Endothelial cell of umbilical vein (primary cell): ENCODE data around the gene ANKFN1. TPM values are rescaled to one million over a fixed set of nuclear protein-coding genes. Genes with fewer than 3 reads are reported as not detected.
A peak's percentile ranks its signal among the peaks of the same experiment; 100 is the strongest.

Experiments used
- BruUV-seq: library from RNA; stranded (reverse); fragments of 400-500 nt; replicated peaks from 2 replicates; lab custom pipeline; 2021; lab: Mats Ljungman, UMichigan
- CTCF ChIA-PET: fragments of 300-600, 350-600 bp; sonication (Branson Sonifier 250); formaldehyde crosslinking; loops from one replicate; lab custom pipeline; 2021; ENCODE audit warnings: antibody characterized with exemption, inconsistent platforms; lab: Charles Lee
- POLR2A ChIA-PET: fragments of 300-600, 350-600 bp; sonication (Branson Sonifier 250); formaldehyde crosslinking; loops from one replicate; lab custom pipeline; 2021; ENCODE audit warnings: antibody characterized with exemption, inconsistent platforms; lab: Charles Lee
- DNase-seq: peaks from one replicate; pipeline ENCODE4 v3.0.0-alpha.2; 2011; ENCODE audit warnings: low read depth, low spot score
- FAIRE-seq: peaks from 2 replicates; lab custom pipeline; 2011; peaks lifted over from hg19 to GRCh38; lab: Jason Lieb, UNC
- H2AFZ ChIP-seq: 2 replicates; pipeline ENCODE4 v1.6.0; 2012; ENCODE audit warnings: low read depth, low read length, control low read depth, inconsistent platforms
- H3K27ac ChIP-seq: 2 replicates; pipeline ENCODE4 v1.5.1; 2011; ENCODE audit warnings: low read depth, mild to moderate bottlenecking, control low read depth, low read length, moderate library complexity; ENCODE audit not compliant: insufficient read depth
- H3K27me3 ChIP-seq, 2 experiments: 2 replicates each; pipeline versions ENCODE4 v1.6.0 to v1.6.1; 2011; ENCODE audit warnings: low read length in 2 of 2, mixed read lengths in 1 of 2; ENCODE audit not compliant: control insufficient read depth in 2 of 2, insufficient read depth in 2 of 2
- H3K36me3 ChIP-seq, 2 experiments: 2 replicates in 1 of 2; 3 replicates in 1 of 2; pipeline ENCODE4 v1.5.1; 2011; ENCODE audit warnings: low read length in 2 of 2, mild to moderate bottlenecking in 1 of 2, moderate library complexity in 1 of 2; ENCODE audit not compliant: control insufficient read depth in 2 of 2, insufficient read depth in 2 of 2; ENCODE audit errors: extremely low read depth in 1 of 2
- H3K4me1 ChIP-seq: 3 replicates; pipeline ENCODE4 v1.5.1; 2011; ENCODE audit warnings: mild to moderate bottlenecking, low read length; ENCODE audit not compliant: control insufficient read depth, insufficient read depth; ENCODE audit errors: extremely low read depth
- H3K4me2 ChIP-seq: 2 replicates; pipeline ENCODE4 v1.6.1; 2011; ENCODE audit warnings: low read length, control low read depth, mixed read lengths; ENCODE audit not compliant: insufficient read depth
- H3K4me3 ChIP-seq, 3 experiments: fragments of 200-600 bp in 1 of 3; sonication (generic), shearing (Covaris generic) in 1 of 3; replicated peaks in 1 of 3; 2 replicates each; pipeline ENCODE4 v1.5.1; 2011 to 2016; ENCODE audit warnings: control low read depth in 3 of 3, low read length in 3 of 3, mild to moderate bottlenecking in 2 of 3, inconsistent platforms in 1 of 3, low read depth in 1 of 3, moderate library complexity in 1 of 3; ENCODE audit not compliant: insufficient read depth in 1 of 3
- H3K79me2 ChIP-seq: 2 replicates; pipeline ENCODE4 v1.6.0; 2012; ENCODE audit warnings: low read length, inconsistent platforms; ENCODE audit not compliant: control insufficient read depth, insufficient read depth
- H3K9ac ChIP-seq: replicated peaks from 2 replicates; pipeline ENCODE3; 2011; ENCODE audit warnings: low read length, control low read depth; ENCODE audit not compliant: insufficient read depth; ENCODE audit errors: extremely low read depth
- H3K9me1 ChIP-seq: replicated peaks from 3 replicates; pipeline ENCODE4 v1.6.0; 2011; ENCODE audit warnings: mild to moderate bottlenecking, low read length; ENCODE audit not compliant: control insufficient read depth, insufficient read depth; ENCODE audit errors: extremely low read depth
- H3K9me3 ChIP-seq: replicated peaks from 2 replicates; pipeline ENCODE4 v1.5.1; 2012; ENCODE audit warnings: low read length, inconsistent platforms; ENCODE audit not compliant: control insufficient read depth, insufficient read depth
- H4K20me1 ChIP-seq: replicated peaks from 2 replicates; pipeline ENCODE3; 2011; ENCODE audit warnings: mild to moderate bottlenecking, low read length; ENCODE audit not compliant: control insufficient read depth, insufficient read depth; ENCODE audit errors: extremely low read depth
- EZH2 ChIP-seq: IDR thresholded peaks from 2 replicates; pipeline ENCODE4 v1.6.1; 2012; ENCODE audit warnings: borderline replicate concordance, low read depth, mild to moderate bottlenecking, moderate library complexity, low read length, inconsistent platforms; ENCODE audit not compliant: severe bottlenecking
- FOS ChIP-seq: IDR thresholded peaks from 2 replicates; pipeline ENCODE4 v1.6.1; 2011; ENCODE audit warnings: mild to moderate bottlenecking, low read length, moderate library complexity, borderline replicate concordance; ENCODE audit not compliant: insufficient read depth
- GATA2 ChIP-seq: IDR thresholded peaks from 2 replicates; pipeline ENCODE4 v1.7.0; 2011; ENCODE audit warnings: low read depth, mild to moderate bottlenecking, moderate library complexity, mixed read lengths, low read length; ENCODE audit not compliant: insufficient read length, insufficient read depth
- JUN ChIP-seq: IDR thresholded peaks from 2 replicates; pipeline ENCODE4 v1.6.1; 2011; ENCODE audit warnings: borderline replicate concordance, low read depth; ENCODE audit not compliant: insufficient read length, insufficient read depth
- MYC ChIP-seq: IDR thresholded peaks from one replicate; pipeline ENCODE4 v1.6.1; 2011; ENCODE audit warnings: mild to moderate bottlenecking, low read depth, low read length
- POLR2A ChIP-seq: IDR thresholded peaks from 2 replicates; pipeline ENCODE4 v1.6.1; 2012; ENCODE audit warnings: low read depth, mild to moderate bottlenecking, control low read depth, low read length
- POLR2AphosphoS5 ChIP-seq: IDR thresholded peaks from 2 replicates; pipeline ENCODE4 v1.6.1; 2012; ENCODE audit warnings: low read depth, mild to moderate bottlenecking, control low read depth, low read length, moderate library complexity; ENCODE audit not compliant: insufficient read depth
- dilution Hi-C: fragments of 300-500 bp; cut with MboI; formaldehyde crosslinking; loops from one replicate; pipeline ENCODE4 v1.15.0; 2019; ENCODE audit warnings: low sequenced_read_pairs; ENCODE audit not compliant: extremely low pct_ligation_motif_present
- intact Hi-C: fragments of 100-400 bp; cut with micrococcal nuclease; formaldehyde crosslinking; loops from one replicate; pipeline ENCODE4 v1.10.0; 2022
- polyA plus RNA-seq, 4 experiments: library from polyadenylated mRNA; depleted of rRNA in 3 of 4; stranded (reverse) in 3 of 4; unstranded in 1 of 4; fragments of >200 nt; gene quantifications; 2 replicates each; pipeline versions ENCODE4 v1.2.1 to v1.2.3, GENCODE V29; 2011 to 2012; ENCODE audit warnings: missing spikeins in 1 of 4
- total RNA-seq: library from RNA; stranded (reverse); gene quantifications from 2 replicates; pipeline ENCODE4 v1.2.3, GENCODE V29; 2021
- TF ChIP-seq, protein P1 (sequence below): IDR thresholded peaks from 2 replicates; pipeline ENCODE4 v1.6.1; 2011; ENCODE audit not compliant: insufficient read depth, insufficient read length
- TF ChIP-seq, protein P2 (sequence below), 2 donors: IDR thresholded peaks; 1 replicate in 1 of 2; 2 replicates in 1 of 2; pipeline ENCODE4 v1.5.1; 2011; ENCODE audit warnings: low read length in 2 of 2, mild to moderate bottlenecking in 2 of 2, moderate library complexity in 2 of 2, control low read depth in 1 of 2, inconsistent platforms in 1 of 2, low read depth in 1 of 2; ENCODE audit not compliant: insufficient read depth in 1 of 2; ENCODE audit errors: extremely low read depth in 1 of 2

The ANKFN1 gene
- total and polyA plus RNA-seq, 2 donors (not counting 3 experiments of a cell fraction or from before 2014, with no cell fraction given): 0.15 TPM; not detected in 1

DNA sequence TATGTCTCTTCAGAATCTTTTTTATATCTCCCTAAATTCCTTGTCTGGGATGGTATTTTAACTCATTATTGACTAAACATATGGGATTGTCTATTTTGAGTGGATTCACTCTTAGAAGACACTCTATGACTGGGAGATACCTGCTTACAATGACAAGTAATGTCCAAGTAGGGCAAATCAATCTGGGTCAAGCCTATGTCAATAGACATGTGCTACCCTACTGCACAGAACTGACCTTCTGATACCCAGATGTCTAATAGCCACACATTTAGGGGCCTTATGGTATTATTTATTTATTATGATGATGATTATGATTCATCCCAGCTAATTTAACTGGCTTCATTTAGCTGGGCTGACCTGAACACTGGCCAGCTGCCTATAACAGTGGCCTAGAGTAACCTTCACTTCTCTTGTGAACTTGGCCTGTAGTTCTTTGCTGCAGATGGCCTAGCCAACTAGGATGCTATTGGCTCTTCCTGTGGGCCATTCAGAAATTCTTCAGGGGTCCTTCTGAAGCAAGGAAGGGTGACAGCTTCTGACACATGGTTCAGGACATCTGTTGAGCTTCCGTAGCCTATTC lies 138.0 kb downstream of the ANKFN1 start:
- H3K4me2 ChIP-seq: peak overlapping the region; percentile 61
- dilution Hi-C loops (loop anchor here (10.0 kb wide), 1 partner anchor 117 kb away; no protein-coding TSS in a partner anchor), intact Hi-C loops (no loop called here)
- H3K27ac ChIP-seq: peak overlapping the region; percentile 69
- H3K9me1 ChIP-seq: no peaks in the 10 kb centered on the region
- TF ChIP-seq MYC (no peak), JUN (no peak), EZH2 (no peak), FOS (no peak), GATA2 (no peak), POLR2AphosphoS5 (no peak), POLR2A (no peak)
- TF ChIP-seq, protein P1, sequence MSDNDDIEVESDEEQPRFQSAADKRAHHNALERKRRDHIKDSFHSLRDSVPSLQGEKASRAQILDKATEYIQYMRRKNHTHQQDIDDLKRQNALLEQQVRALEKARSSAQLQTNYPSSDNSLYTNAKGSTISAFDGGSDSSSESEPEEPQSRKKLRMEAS: no peak
- TF ChIP-seq, protein P2, sequence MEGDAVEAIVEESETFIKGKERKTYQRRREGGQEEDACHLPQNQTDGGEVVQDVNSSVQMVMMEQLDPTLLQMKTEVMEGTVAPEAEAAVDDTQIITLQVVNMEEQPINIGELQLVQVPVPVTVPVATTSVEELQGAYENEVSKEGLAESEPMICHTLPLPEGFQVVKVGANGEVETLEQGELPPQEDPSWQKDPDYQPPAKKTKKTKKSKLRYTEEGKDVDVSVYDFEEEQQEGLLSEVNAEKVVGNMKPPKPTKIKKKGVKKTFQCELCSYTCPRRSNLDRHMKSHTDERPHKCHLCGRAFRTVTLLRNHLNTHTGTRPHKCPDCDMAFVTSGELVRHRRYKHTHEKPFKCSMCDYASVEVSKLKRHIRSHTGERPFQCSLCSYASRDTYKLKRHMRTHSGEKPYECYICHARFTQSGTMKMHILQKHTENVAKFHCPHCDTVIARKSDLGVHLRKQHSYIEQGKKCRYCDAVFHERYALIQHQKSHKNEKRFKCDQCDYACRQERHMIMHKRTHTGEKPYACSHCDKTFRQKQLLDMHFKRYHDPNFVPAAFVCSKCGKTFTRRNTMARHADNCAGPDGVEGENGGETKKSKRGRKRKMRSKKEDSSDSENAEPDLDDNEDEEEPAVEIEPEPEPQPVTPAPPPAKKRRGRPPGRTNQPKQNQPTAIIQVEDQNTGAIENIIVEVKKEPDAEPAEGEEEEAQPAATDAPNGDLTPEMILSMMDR (IDR thresholded peaks at IDR 0.05; ENCODE audit: extremely low read depth in 1 of 2, insufficient read depth in 1 of 2, low read depth in 1 of 2, low read length in 2 of 2): no peak
- DNase-seq: peak; percentile 27
- H3K27me3 ChIP-seq: no peaks in the 10 kb centered on the region
- no peaks in the 10 kb centered on the region for H4K20me1 ChIP-seq
- H3K79me2 ChIP-seq: no peaks in the 10 kb centered on the region
- H3K4me1 ChIP-seq: peaks cover 25% of the 10 kb centered on the region
- H3K9me3 ChIP-seq: no peaks in the 10 kb centered on the region
- no peak for FAIRE-seq
- no peak overlapping the region for H3K9ac ChIP-seq
- no peak overlapping the region for H3K4me3 ChIP-seq
- no TSS peak for BruUV-seq
- POLR2A ChIA-PET: no interaction called here
- CTCF ChIA-PET: interaction anchor here (1.4 to 1.9 kb wide), 2 partner anchors 12 to 28 kb away, joined by 5 to 6 read pairs; no protein-coding TSS in a partner anchor
- no peaks in the 10 kb centered on the region for H3K36me3 ChIP-seq
- H2AFZ ChIP-seq: no peak overlapping the region
